B cell (primary cell): ENCODE measurements around the gene ZSCAN10. TPM values are rescaled to one million over a fixed set of nuclear protein-coding genes. Genes with fewer than 3 reads are reported as not detected.

Experiments used
- ATAC-seq: fragments of 200-7000 bp; cut with Tn5 transposase; one replicate; pipeline ENCODE4 v1.10.0; 2021; ENCODE audit warnings: low read depth, mild to moderate bottlenecking, moderate number of reproducible peaks, moderate library complexity
- CTCF ChIA-PET: fragments of 350-600 bp; sonication (Branson Sonifier 250); formaldehyde crosslinking; loops from one replicate; lab custom pipeline; 2021; ENCODE audit warnings: antibody characterized with exemption, inconsistent platforms; lab: Charles Lee
- POLR2A ChIA-PET: fragments of 350-600 bp; sonication (Branson Sonifier 250); formaldehyde crosslinking; loops from one replicate; lab custom pipeline; 2021; ENCODE audit warnings: antibody characterized with exemption; lab: Charles Lee
- DNase-seq: peaks from one replicate; pipeline ENCODE4 v3.0.0; 2013
- H2AFZ ChIP-seq: 2 replicates; pipeline ENCODE4 v1.6.1; 2012; ENCODE audit warnings: mild to moderate bottlenecking, low read depth, low read length; ENCODE audit not compliant: insufficient read depth, poor library complexity, severe bottlenecking
- H3K27ac ChIP-seq, 2 donors: 1 replicate in 1 of 2; 2 replicates in 1 of 2; pipeline ENCODE4 v1.5.1; 2012 to 2013; ENCODE audit warnings: low read length in 2 of 2, mild to moderate bottlenecking in 2 of 2, moderate library complexity in 1 of 2
- H3K27me3 ChIP-seq, 4 experiments: fragments of 200-600 bp in 1 of 4; sonication (generic) in 1 of 4; replicated peaks in 1 of 4; 1 replicate in 2 of 4; 2 replicates in 2 of 4; pipeline versions ENCODE4 v1.6.1 to v1.7.0; 2013 to 2016; ENCODE audit warnings: low read length in 3 of 4, mild to moderate bottlenecking in 2 of 4, mixed read lengths in 1 of 4, moderate library complexity in 1 of 4; ENCODE audit not compliant: insufficient read depth in 4 of 4, control insufficient read depth in 3 of 4; ENCODE audit errors: control extremely low read depth in 1 of 4
- H3K36me3 ChIP-seq, 2 experiments: replicated peaks in 1 of 2; 1 replicate in 1 of 2; 2 replicates in 1 of 2; pipeline versions ENCODE4 v1.6.1 to v1.7.1; 2013; ENCODE audit warnings: low read length in 1 of 2; ENCODE audit not compliant: insufficient read depth in 2 of 2, control insufficient read depth in 1 of 2; ENCODE audit errors: control extremely low read depth in 1 of 2, extremely low read depth in 1 of 2
- H3K4me1 ChIP-seq, 2 donors: fragments of 200-600 bp in 1 of 2; sonication (generic) in 1 of 2; 1 replicate in 1 of 2; 2 replicates in 1 of 2; pipeline versions ENCODE4 v1.5.1 to v1.6.1; 2013 to 2017; ENCODE audit warnings: low read length in 2 of 2; ENCODE audit not compliant: control insufficient read depth in 2 of 2, insufficient read depth in 2 of 2
- H3K4me2 ChIP-seq: replicated peaks from 2 replicates; pipeline ENCODE3; 2012; ENCODE audit warnings: mild to moderate bottlenecking, low read depth, low read length; ENCODE audit not compliant: poor library complexity, severe bottlenecking
- H3K4me3 ChIP-seq, 5 experiments: fragments of 200-600 bp in 1 of 5; sonication (generic) in 1 of 5; 1 replicate in 3 of 5; 2 replicates in 2 of 5; pipeline versions ENCODE4 v1.5.1 to v1.7.0; 2011 to 2016; ENCODE audit warnings: low read length in 4 of 5, mild to moderate bottlenecking in 4 of 5, low read depth in 2 of 5, control low read depth in 1 of 5, moderate library complexity in 1 of 5; ENCODE audit not compliant: insufficient read depth in 1 of 5; ENCODE audit errors: control extremely low read depth in 1 of 5, extremely low read depth in 1 of 5
- H3K79me2 ChIP-seq: fragments of 200-600 bp; sonication (generic); one replicate; pipeline ENCODE4 v1.6.0; 2016; ENCODE audit warnings: low read length; ENCODE audit not compliant: control insufficient read depth, insufficient read depth
- H3K9ac ChIP-seq: fragments of 200-600 bp; sonication (generic); 2 replicates; pipeline ENCODE4 v1.6.1; 2017; ENCODE audit warnings: mild to moderate bottlenecking, low read length, moderate library complexity
- H3K9me3 ChIP-seq, 3 donors: one replicate each; pipeline versions ENCODE4 v1.6.1 to v1.7.1; 2013; ENCODE audit warnings: low read length in 2 of 3; ENCODE audit not compliant: control insufficient read depth in 2 of 3, insufficient read depth in 1 of 3; ENCODE audit errors: control extremely low read depth in 1 of 3
- H4K20me1 ChIP-seq: 2 replicates; pipeline ENCODE4 v1.6.0; 2012; ENCODE audit warnings: mild to moderate bottlenecking, low read length; ENCODE audit not compliant: insufficient read depth, control insufficient read depth, poor library complexity, severe bottlenecking
- H3K27ac Mint-ChIP-seq: one replicate; pipeline ENCODE4 v1.8.0; 2021; ENCODE audit warnings: mixed read lengths
- H3K27me3 Mint-ChIP-seq: one replicate; pipeline ENCODE4 v1.8.0; 2021; ENCODE audit warnings: mixed read lengths
- H3K4me1 Mint-ChIP-seq: one replicate; pipeline ENCODE4 v1.8.0; 2021; ENCODE audit warnings: mixed read lengths
- H3K4me3 Mint-ChIP-seq: one replicate; pipeline ENCODE4 v1.8.0; 2021; ENCODE audit warnings: mixed read lengths
- H3K9me3 Mint-ChIP-seq: one replicate; pipeline ENCODE4 v1.8.0; 2022; ENCODE audit warnings: mixed read lengths; ENCODE audit not compliant: insufficient read depth
- CTCF ChIP-seq: fragments of 200-600 bp; IDR thresholded peaks from one replicate; pipeline ENCODE4 v1.8.0; 2022; ENCODE audit warnings: antibody characterized with exemption, mild to moderate bottlenecking
- EZH2 ChIP-seq: IDR thresholded peaks from 2 replicates; pipeline ENCODE4 v1.6.1; 2012; ENCODE audit warnings: borderline replicate concordance, low read depth, mild to moderate bottlenecking, moderate library complexity, low read length; ENCODE audit not compliant: insufficient read depth, poor library complexity, severe bottlenecking
- WGBS: methylation state at CpG from one replicate; pipeline ENCODE4 v1.1.5; 2013; ENCODE audit warnings: missing lambda C conversion rate; ENCODE audit not compliant: insufficient coverage; 5-methylcytosine and 5-hydroxymethylcytosine counted together
- intact Hi-C: fragments of 100-400 bp; cut with micrococcal nuclease; formaldehyde crosslinking; loops from one replicate; pipeline ENCODE4 v1.10.0; 2022
- polyA plus RNA-seq: library from polyadenylated mRNA; depleted of rRNA; stranded (reverse); fragments of >200 nt; gene quantifications from 2 replicates; pipeline ENCODE4 v1.2.3, GENCODE V29; 2012
- total RNA-seq, 2 donors: library from RNA; stranded (reverse); fragments of 120-200 nt in 1 of 2; gene quantifications; 1 replicate in 1 of 2; 2 replicates in 1 of 2; pipeline versions ENCODE4 v1.2.3 to v1.2.4, GENCODE V29; 2013 to 2022

ZSCAN10 gene
- total and polyA plus RNA-seq, 2 donors (not counting 1 experiment from before 2014, with no cell fraction given), result not detected

GRCh38 chr16:3145151-3145550 is 46.1 kb upstream of the ZSCAN10 start:
- no peak overlapping the region for H2AFZ ChIP-seq
- DNase-seq (no peak), ATAC-seq (no peak)
- ChIA-PET POLR2A (interaction anchor here (1.9 kb wide), 1 partner anchor 10 kb away, joined by 5 read pairs; the partner anchor contains the start of gene ZNF213), CTCF (interaction anchor here (2.0 kb wide), 1 partner anchor 10 kb away, joined by 5 read pairs; the partner anchor contains the start of gene ZNF213)
- H3K27me3 Mint-ChIP-seq, result no peaks in the 10 kb centered on the region
- H3K27ac Mint-ChIP-seq, result no peak overlapping the region
- TF ChIP-seq CTCF, result no peak
- no peak for TF ChIP-seq EZH2
- peaks cover 4% of the 10 kb centered on the region for H3K79me2 ChIP-seq
- H3K27ac ChIP-seq, result no peak overlapping the region
- intact Hi-C loops, result no loop called here
- peaks cover 10 to 12% of the 10 kb centered on the region in 2 donors for H3K4me1 ChIP-seq
- peaks cover 0 to 20% of the 10 kb centered on the region in 2 experiments for H3K36me3 ChIP-seq
- no peak overlapping the region for H3K4me2 ChIP-seq
- 92% methylated on average over 10 of the region's 10 CpGs for WGBS
- no peaks in the 10 kb centered on the region for H3K27me3 ChIP-seq
- no peaks in the 10 kb centered on the region for H3K9me3 Mint-ChIP-seq
- no peak overlapping the region for H3K4me3 ChIP-seq
- no peaks in the 10 kb centered on the region for H4K20me1 ChIP-seq
- H3K9ac ChIP-seq, result no peak overlapping the region
- H3K9me3 ChIP-seq, result no peaks in the 10 kb centered on the region
- peaks cover 11% of the 10 kb centered on the region for H3K4me1 Mint-ChIP-seq
- H3K4me3 Mint-ChIP-seq, result no peak overlapping the region

- H3K27ac ChIP-seq, result no peak overlapping the region
- Mint-ChIP-seq H3K4me3 (no peak overlapping the region), H3K9me3 (no peaks in the 10 kb centered on the region), H3K4me1 (peaks cover 5% of the 10 kb centered on the region), H3K27ac (no peak overlapping the region), H3K27me3 (no peaks in the 10 kb centered on the region)
- ATAC-seq (no peak), DNase-seq (no peak)
- no peak overlapping the region for H2AFZ ChIP-seq
- no peaks in the 10 kb centered on the region for H3K27me3 ChIP-seq
- no peak overlapping the region for H3K4me2 ChIP-seq
- WGBS, result 81% methylated on average over 18 of the region's 18 CpGs
- H3K4me3 ChIP-seq, result no peak overlapping the region
- no peak overlapping the region for H3K9ac ChIP-seq
- intact Hi-C loops, result no loop called here
- TF ChIP-seq CTCF (no peak), EZH2 (no peak)
- no peaks in the 10 kb centered on the region for H3K9me3 ChIP-seq
- no peaks in the 10 kb centered on the region for H4K20me1 ChIP-seq
- peaks cover 5% of the 10 kb centered on the region in 2 donors for H3K4me1 ChIP-seq
- ChIA-PET CTCF (interaction anchor here (0.8 to 2.0 kb wide), 2 partner anchors 9 to 15 kb away, joined by 3 to 5 read pairs; partner anchors contain the start of gene ZNF213), POLR2A (no interaction called here)
- H3K79me2 ChIP-seq, result peaks cover 4% of the 10 kb centered on the region
- H3K36me3 ChIP-seq, result peaks cover 0 to 20% of the 10 kb centered on the region in 2 experiments
Observed at GRCh38 chr16:3144321-3144983, 45.4 kb upstream of the ZSCAN10 start.
